Hippocampal formation (tissue), 2 donors: ENCODE measurements around the gene UMODL1.
"Not testable (repeated sequence)": the region's sequence is repeated elsewhere in the genome, so short reads cannot be mapped to it uniquely, and the experiment has no call there.

Experiments used
- DNase-seq, 2 donors: peaks; one replicate each; lab custom pipeline; 2025; lab: John Stamatoyannopoulos, UW

The UMODL1 gene

GRCh38 chr21:42060166-42060565, 11.0 kb upstream of the UMODL1 start:
- DNase-seq, result no peak

- peak in 1 of 2 donors; percentile 18 for DNase-seq
Measured at GRCh38 chr21:42061195-42061985, 9.7 kb upstream of the UMODL1 start.

DNA sequence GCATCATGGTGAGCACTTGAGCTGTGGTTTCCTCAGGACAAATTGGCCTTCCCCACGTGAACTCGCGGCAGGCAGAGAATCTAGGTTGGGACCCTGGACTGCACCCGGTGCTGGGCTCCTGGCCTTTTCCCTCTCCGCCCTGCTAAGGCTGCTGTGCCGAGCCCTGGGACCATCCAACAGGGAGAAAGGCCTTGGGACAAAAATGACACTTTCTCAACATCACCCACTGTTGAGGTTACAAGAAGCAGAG, 9.2 kb upstream of the UMODL1 start:
- DNase-seq, result no peak

DNA sequence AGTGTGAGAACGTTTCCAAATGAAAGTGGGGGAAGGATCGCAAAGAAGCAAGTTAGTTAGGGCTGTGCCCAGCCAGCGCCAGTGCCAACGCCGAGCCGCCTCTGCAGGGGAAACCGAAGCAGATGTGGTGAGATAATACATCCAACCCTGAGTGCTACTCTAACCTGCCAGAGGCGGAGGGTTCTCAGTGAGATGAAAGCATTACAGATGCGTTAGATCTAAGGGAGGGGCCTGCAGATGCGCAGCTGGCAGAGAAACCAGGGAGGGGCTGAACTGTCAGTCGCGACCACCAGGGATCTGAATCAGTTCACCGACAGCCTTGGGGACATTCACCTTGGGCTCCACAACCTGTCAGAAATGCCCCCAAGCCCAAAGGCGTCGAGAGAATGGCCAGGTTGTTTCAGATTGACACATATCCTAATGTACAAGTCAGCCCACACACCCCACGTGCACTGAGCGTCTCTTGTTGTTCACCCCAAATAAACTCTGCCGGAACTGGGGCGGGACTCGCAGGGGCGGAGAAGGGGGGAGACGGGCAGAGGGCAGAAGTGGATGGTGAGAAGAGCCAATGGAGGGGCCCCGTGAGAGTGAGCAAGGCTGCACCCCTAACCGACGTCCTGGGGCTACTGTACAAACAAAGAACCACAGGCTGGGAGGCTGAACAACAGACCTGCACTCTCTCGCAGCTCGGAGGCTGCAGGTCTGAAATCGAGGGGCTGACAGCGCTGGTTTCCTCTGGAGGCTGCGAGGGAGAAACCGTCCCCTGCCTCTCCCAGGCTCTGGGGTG, 8.7 kb upstream of the UMODL1 start:
- no peak for DNase-seq

DNA sequence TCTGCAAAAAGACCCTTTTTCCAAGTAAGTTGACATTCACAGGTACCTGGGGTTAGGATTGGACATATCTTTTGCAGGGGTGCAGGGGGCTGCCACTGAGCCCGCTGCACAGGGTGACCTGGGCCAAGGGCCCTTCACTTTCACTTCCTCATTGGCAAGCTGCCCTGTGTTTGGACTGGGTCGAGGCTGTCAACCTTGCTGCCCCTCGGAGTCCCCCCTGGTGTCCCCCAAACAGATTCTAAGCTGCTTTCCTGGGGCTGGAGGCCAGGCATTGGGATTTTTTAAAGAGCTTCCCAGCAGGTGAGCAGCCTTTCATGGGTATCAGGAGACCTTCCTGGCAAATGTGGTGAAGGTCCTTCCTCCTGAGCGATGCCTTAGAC, 7.9 kb upstream of the UMODL1 start:
- no peak for DNase-seq

GRCh38 chr21:42063571-42064521, 7.3 kb upstream of the UMODL1 start:
- no peak for DNase-seq

GRCh38 chr21:42066521-42066920, 4.6 kb upstream of the UMODL1 start:
- DNase-seq, result no peak

DNA sequence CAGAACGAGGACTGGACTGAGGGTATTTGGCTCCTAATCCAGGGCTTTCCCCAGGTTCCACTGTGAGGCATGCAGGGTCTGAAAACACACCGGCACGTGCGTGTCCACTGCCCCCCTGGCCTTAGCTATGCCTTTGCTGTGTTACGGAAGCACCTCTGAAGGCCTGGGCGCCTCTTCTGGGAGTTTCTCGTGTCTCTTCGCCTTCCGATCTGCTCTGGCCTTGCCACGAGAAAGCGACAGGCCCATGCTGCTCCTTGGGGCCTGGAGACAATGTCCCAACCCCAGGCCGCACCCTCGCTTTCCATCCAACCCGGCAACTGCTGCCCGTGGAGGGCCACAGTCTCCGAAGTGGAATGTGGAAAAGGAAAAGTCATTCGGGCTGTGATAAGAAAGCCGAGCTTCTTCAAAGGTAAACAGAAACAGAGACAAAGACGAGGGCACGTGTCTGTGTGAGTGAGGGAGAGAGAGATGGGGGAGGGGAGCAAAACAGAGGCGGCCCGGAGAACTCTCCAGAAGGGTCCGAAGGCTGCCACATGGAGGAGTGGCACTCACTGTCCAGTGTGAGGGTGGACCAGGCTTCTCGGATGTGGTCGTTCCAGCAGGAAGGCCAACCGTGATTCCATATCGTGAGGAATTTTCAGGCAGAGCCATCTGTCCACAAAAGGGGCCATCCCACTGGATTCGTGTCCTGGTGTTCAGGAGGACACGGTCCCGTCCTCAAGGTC, 3.4 kb upstream of the UMODL1 start:
- no peak for DNase-seq

GRCh38 chr21:42068256-42068545, 2.9 kb upstream of the UMODL1 start:
- DNase-seq, result no peak

DNA sequence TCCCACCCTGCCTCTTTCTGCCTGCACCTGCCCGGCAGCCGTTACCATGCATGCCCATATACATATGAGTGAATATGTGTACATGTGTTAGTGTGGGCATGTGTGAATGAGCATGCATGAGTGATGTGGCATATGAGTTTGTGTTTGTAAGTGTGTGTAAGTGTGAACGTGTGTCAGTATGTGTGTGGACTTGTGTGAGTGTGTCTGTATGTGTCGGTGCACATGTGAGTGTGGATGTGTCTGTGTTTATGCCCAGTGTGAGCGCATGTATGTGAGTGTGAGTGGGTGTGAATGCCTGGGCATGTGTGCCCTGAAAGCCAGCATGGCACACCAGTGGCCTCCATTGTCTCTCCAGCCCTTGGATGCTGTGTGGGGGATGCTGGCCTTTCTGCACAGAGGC, 2.5 kb upstream of the UMODL1 start:
- DNase-seq, result no peak

DNA sequence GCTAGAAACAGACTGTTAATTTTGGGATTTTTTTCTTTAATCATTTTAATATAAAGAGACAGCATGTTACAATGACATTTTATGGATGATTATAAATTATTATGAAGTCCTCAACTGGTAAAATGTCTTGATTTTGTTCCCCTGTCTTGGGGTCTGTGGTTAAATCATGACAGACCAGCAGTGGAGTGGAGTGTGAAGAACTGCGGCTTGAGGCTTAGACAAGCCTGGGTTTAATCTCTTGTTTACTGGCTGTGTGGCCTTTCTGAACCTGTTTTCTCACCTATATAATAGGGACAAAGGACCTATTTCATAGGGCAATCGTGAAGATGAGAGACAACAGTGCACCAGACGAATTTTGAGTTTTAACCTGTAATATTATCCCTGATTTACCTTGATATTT, 1.8 kb upstream of the UMODL1 start:
- DNase-seq, result no peak

DNA sequence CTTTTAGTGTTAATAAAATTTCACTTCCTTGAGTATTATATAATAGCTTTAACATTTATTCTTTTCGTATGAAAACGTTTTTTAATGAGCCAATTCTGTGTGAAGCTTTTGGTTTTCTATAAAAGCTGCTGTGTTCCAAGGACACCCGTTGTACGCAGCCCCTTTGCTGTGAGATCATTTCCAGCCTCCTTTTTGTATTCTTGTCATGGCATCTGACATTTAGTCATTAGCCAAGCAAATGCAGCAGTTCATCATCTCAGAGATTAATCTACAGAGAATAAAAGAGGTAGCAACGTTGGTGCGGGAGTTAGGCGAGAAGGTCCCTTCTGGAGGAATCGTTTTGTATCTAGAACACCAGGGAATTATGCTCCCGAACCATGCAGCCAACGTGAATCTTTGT, 1.3 kb upstream of the UMODL1 start:
- DNase-seq, result no peak

GRCh38 chr21:42073145-42074099, 2.3 kb downstream of the UMODL1 start:
- DNase-seq, result no peak

DNA sequence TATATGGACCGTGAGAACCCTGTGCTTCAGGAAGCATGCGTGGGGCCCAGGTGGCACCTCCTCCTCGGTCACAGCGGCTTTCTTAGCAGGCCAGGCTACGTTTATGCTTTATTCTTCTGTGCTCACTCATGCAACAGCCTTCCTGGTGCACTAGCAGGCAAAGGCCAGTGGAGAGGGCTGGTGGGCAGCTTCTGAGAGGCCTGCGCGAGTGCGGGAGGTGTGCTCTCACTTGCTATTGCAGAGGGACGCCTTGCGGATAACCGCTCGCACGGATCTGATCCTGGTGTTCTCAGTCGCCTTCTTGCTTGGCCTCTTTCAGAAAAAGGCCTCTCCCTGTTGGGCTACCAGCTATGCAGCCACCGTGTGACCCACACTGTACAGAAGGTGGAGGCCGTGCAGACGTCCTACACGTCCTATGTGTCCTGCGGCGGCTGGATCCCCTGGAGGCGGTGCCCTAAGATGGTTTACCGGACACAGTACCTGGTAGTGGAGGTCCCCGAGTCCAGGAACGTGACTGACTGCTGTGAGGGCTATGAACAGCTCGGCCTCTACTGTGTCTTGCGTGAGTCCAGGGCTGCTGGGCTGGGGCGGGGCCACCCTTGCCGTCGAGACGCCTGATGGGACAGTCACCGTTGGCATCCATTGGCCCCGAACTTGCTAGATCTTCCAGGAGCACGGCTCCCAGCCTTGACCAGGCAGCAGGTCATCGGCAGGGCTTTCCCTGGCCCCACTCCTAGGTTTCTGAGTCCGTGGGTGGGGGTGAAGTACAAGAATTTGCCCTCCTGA, 4.8 kb downstream of the UMODL1 start:
- no peak for DNase-seq

DNA sequence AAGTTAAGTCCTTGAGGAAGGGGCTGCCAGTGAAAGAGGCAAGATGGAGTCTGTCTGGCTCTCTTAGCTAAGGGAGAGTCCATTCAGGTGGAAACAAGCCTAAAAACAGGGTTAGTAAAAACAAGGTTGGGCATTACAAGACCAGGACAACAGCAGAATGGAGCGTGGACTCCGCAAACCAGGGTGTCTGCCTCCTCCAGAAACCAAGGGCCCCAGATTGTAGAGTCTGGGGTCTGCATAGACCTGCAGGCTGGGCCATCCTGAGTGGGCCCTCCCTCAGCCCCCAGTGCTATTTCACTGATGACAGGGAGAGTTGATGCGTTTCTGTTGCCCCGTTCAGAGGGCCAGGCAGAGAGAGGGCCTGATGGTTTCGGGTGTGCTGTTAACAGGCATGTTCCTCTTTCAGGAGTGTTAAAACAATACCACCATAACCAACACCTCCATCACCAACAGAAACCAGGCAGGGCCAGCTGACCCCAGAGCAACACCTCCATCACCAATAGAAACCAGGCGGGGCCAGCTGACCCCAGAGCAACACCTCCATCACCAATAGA, 6.6 kb downstream of the UMODL1 start:
- DNase-seq, result not testable (repeated sequence)

- not testable (repeated sequence) for DNase-seq
Measured at GRCh38 chr21:42078247-42079007, 7.3 kb downstream of the UMODL1 start.

GRCh38 chr21:42079008-42079938, 8.2 kb downstream of the UMODL1 start:
- DNase-seq, result no peak
